Hepatocyte (in vitro differentiated cells): ENCODE measurements around the gene JPH2. TPM values are rescaled to one million over a fixed set of nuclear protein-coding genes. Genes with fewer than 3 reads are reported as not detected.
A peak's percentile ranks its signal among the peaks of the same experiment; 100 is the strongest.
"Not testable (repeated sequence)": the region's sequence is repeated elsewhere in the genome, so short reads cannot be mapped to it uniquely, and the experiment has no call there.

Experiments
- DNase-seq: peaks from one replicate; pipeline ENCODE4 v3.0.0-alpha.2; 2016; ENCODE audit warnings: low spot score
- H2AFZ ChIP-seq: fragments of 200-600 bp; sonication (generic); 2 replicates; pipeline ENCODE4 v1.6.0; 2016; ENCODE audit warnings: antibody characterized with exemption, mild to moderate bottlenecking
- H3K27ac ChIP-seq: fragments of 200-600 bp; sonication (generic); 2 replicates; pipeline ENCODE4 v1.5.1; 2016; ENCODE audit warnings: mild to moderate bottlenecking
- H3K27me3 ChIP-seq: fragments of 200-600 bp; sonication (generic); 2 replicates; pipeline ENCODE4 v1.6.1; 2016
- H3K36me3 ChIP-seq: fragments of 200-600 bp; sonication (generic); replicated peaks from 2 replicates; pipeline ENCODE4 v1.5.1; 2016; ENCODE audit warnings: low read depth; ENCODE audit not compliant: insufficient read depth
- H3K4me1 ChIP-seq: fragments of 200-600 bp; sonication (generic); 2 replicates; pipeline ENCODE4 v1.5.1; 2016; ENCODE audit warnings: mild to moderate bottlenecking, moderate library complexity; ENCODE audit not compliant: insufficient read depth
- H3K4me2 ChIP-seq: fragments of 200-600 bp; sonication (generic); 2 replicates; pipeline ENCODE4 v1.6.0; 2016
- H3K4me3 ChIP-seq: fragments of 200-600 bp; sonication (generic); 2 replicates; pipeline ENCODE4 v1.5.1; 2016; ENCODE audit warnings: mild to moderate bottlenecking
- H3K79me2 ChIP-seq: fragments of 200-600 bp; sonication (generic); 2 replicates; pipeline ENCODE4 v1.6.0; 2017; ENCODE audit warnings: mild to moderate bottlenecking
- H3K9me2 ChIP-seq: fragments of 200-600 bp; sonication (generic); replicated peaks from 2 replicates; pipeline ENCODE4 v1.6.0; 2017; ENCODE audit warnings: mild to moderate bottlenecking; ENCODE audit not compliant: insufficient read depth
- H3K9me3 ChIP-seq: fragments of 200-600 bp; sonication (generic); 2 replicates; pipeline ENCODE4 v1.5.1; 2016; ENCODE audit warnings: low read depth, mild to moderate bottlenecking
- H4K20me1 ChIP-seq: fragments of 200-600 bp; sonication (generic); 2 replicates; pipeline ENCODE4 v1.6.0; 2016; ENCODE audit warnings: mild to moderate bottlenecking; ENCODE audit not compliant: insufficient read depth, poor library complexity, severe bottlenecking
- CTCF ChIP-seq: fragments of 200-600 bp; sonication (generic); IDR thresholded peaks from 2 replicates; pipeline ENCODE4 v1.5.1; 2016; ENCODE audit warnings: antibody characterized with exemption, mild to moderate bottlenecking; ENCODE audit not compliant: poor library complexity
- EZH2 ChIP-seq: fragments of 200-600 bp; sonication (generic); IDR thresholded peaks from 2 replicates; pipeline ENCODE4 v1.6.1; 2016; ENCODE audit warnings: antibody characterized with exemption, mild to moderate bottlenecking, borderline replicate concordance
- EZH2phosphoT487 ChIP-seq: fragments of 200-600 bp; sonication (generic); IDR thresholded peaks from one replicate; pipeline ENCODE4 v1.6.1; 2018; ENCODE audit warnings: antibody characterized with exemption, mild to moderate bottlenecking, low read depth, moderate library complexity; ENCODE audit not compliant: unreplicated experiment, severe bottlenecking
- WGBS: methylation state at CpG from one replicate; pipeline ENCODE4 v1.1.6; 2016; ENCODE audit warnings: low lambda C conversion rate; ENCODE audit errors: missing lambda C conversion rate; 5-methylcytosine and 5-hydroxymethylcytosine counted together
- polyA plus RNA-seq: library from polyadenylated mRNA; unstranded; fragments of >200 nt; fragmentation: Nextera tagmentation; extraction: Ambion mirVana; gene quantifications from 2 replicates; pipeline ENCODE4 v1.2.1, GENCODE V29; 2016
- total RNA-seq: library from RNA; depleted of rRNA; stranded (reverse); fragments of >200 nt; gene quantifications from 2 replicates; pipeline ENCODE4 v1.2.3, GENCODE V29; 2014

The JPH2 gene
- total and polyA plus RNA-seq, 2 experiments from 2014 or later = 6.6 to 8.3 TPM

- H3K9me2 ChIP-seq = no peaks in the 10 kb centered on the region
Measured at GRCh38 chr20:44195605-44196004, 8.6 kb upstream of the JPH2 start.

GRCh38 chr20:44193801-44194200 is 6.8 kb upstream of the JPH2 start:
- no peaks in the 10 kb centered on the region for H3K9me3 ChIP-seq
- 66% methylated on average over 2 of the region's 2 CpGs for WGBS
- no peaks in the 10 kb centered on the region for H3K9me2 ChIP-seq
- no peak overlapping the region for H3K27ac ChIP-seq
- no peaks in the 10 kb centered on the region for H3K79me2 ChIP-seq
- H2AFZ ChIP-seq = no peak overlapping the region
- no peaks in the 10 kb centered on the region for H4K20me1 ChIP-seq
- no peak overlapping the region for H3K4me2 ChIP-seq
- no peak for DNase-seq
- H3K4me1 ChIP-seq = no peaks in the 10 kb centered on the region
- H3K36me3 ChIP-seq = no peaks in the 10 kb centered on the region
- no peaks in the 10 kb centered on the region for H3K27me3 ChIP-seq
- H3K4me3 ChIP-seq = no peak overlapping the region
- TF ChIP-seq CTCF (no peak), EZH2phosphoT487 (no peak), EZH2 (no peak)

More at GRCh38 chr20:44195605-44196004, 8.6 kb upstream of the JPH2 start:
- DNase-seq = no peak
- H3K27me3 ChIP-seq = no peaks in the 10 kb centered on the region
- H3K4me1 ChIP-seq = no peaks in the 10 kb centered on the region
- H3K36me3 ChIP-seq = no peaks in the 10 kb centered on the region
- WGBS = 96% methylated on average over 1 of the region's 1 CpG
- H4K20me1 ChIP-seq = peaks cover 5% of the 10 kb centered on the region
- no peak overlapping the region for H3K4me3 ChIP-seq
- no peak overlapping the region for H2AFZ ChIP-seq
- peaks cover 9% of the 10 kb centered on the region for H3K79me2 ChIP-seq
- H3K9me3 ChIP-seq = no peaks in the 10 kb centered on the region
- H3K4me2 ChIP-seq = no peak overlapping the region
- no peak overlapping the region for H3K27ac ChIP-seq
- no peak for TF ChIP-seq EZH2phosphoT487
- no peak for TF ChIP-seq EZH2
- no peak for TF ChIP-seq CTCF

- not testable (repeated sequence) for H3K4me2 ChIP-seq, H2AFZ ChIP-seq, H3K9me2 ChIP-seq, H3K27ac ChIP-seq, H3K4me3 ChIP-seq, H3K27me3 ChIP-seq, H3K79me2 ChIP-seq, H3K9me3 ChIP-seq, H4K20me1 ChIP-seq, H3K36me3 ChIP-seq, DNase-seq
- 92% methylated on average over 5 of the region's 5 CpGs for WGBS
- peaks cover 17% of the 10 kb centered on the region for H3K4me1 ChIP-seq
Measured at GRCh38 chr20:44191640-44192039, 4.7 kb upstream of the JPH2 start.

GRCh38 chr20:44190197-44190852 is 3.3 kb upstream of the JPH2 start:
- H3K4me3 ChIP-seq, H3K36me3 ChIP-seq, H2AFZ ChIP-seq, H3K27ac ChIP-seq, H3K9me2 ChIP-seq, H4K20me1 ChIP-seq, H3K79me2 ChIP-seq, H3K9me3 ChIP-seq, H3K4me2 ChIP-seq, H3K27me3 ChIP-seq: not testable (repeated sequence)
- peak; percentile 81 for DNase-seq
- H3K4me1 ChIP-seq = peaks cover 20% of the 10 kb centered on the region
- 32% methylated on average over 15 of the region's 15 CpGs for WGBS
- TF ChIP-seq CTCF = peak; percentile 89
